PC-3 (cell line): Measurements from ENCODE around the gene KLHL36. TPM values are rescaled to one million over a fixed set of nuclear protein-coding genes. Genes with fewer than 3 reads are reported as not detected.
"Not testable (repeated sequence)": the region's sequence is repeated elsewhere in the genome, so short reads cannot be mapped to it uniquely, and the experiment has no call there.

Experiments used
- ATAC-seq: fragments of 200-7000 bp; cut with Tn5 transposase; 2 replicates; pipeline ENCODE4 v1.9.1; 2020; ENCODE audit warnings: mild to moderate bottlenecking, moderate library complexity
- BruUV-seq: library from RNA; stranded (reverse); fragments of 400-500 nt; replicated peaks from 2 replicates; lab custom pipeline; 2021; lab: Mats Ljungman, UMichigan
- CTCF ChIA-PET: fragments of 300-600 bp; sonication (Branson Sonifier 250); formaldehyde crosslinking; loops from one replicate; lab custom pipeline; 2022; ENCODE audit warnings: antibody characterized with exemption; lab: Charles Lee
- POLR2A ChIA-PET: fragments of 300-600 bp; sonication (Branson Sonifier 250); formaldehyde crosslinking; loops from one replicate; lab custom pipeline; 2022; ENCODE audit warnings: antibody characterized with exemption; ENCODE audit not compliant: unreplicated experiment; lab: Charles Lee
- DNase-seq: peaks from one replicate; pipeline ENCODE4 v3.0.0-alpha.2; 2015
- H2AFZ ChIP-seq: fragments of 300-600 bp; sonication (generic); 2 replicates; pipeline ENCODE4 v1.6.0; 2016; ENCODE audit warnings: antibody characterized with exemption, low read length
- H3F3A ChIP-seq: fragments of 300-600 bp; sonication (generic); one replicate; pipeline ENCODE4 v1.6.0; 2017; ENCODE audit warnings: antibody characterized with exemption, low read length, control low read depth, mild to moderate bottlenecking; ENCODE audit not compliant: unreplicated experiment
- H3K27ac ChIP-seq: fragments of 300-600 bp; sonication (generic); 2 replicates; pipeline ENCODE4 v1.5.1; 2016; ENCODE audit warnings: mild to moderate bottlenecking, low read length
- H3K27me3 ChIP-seq: fragments of 300-600 bp; sonication (generic); 2 replicates; pipeline ENCODE4 v1.6.1; 2016; ENCODE audit warnings: low read length, mixed read lengths
- H3K36me3 ChIP-seq: fragments of 300-600 bp; sonication (generic); 2 replicates; pipeline ENCODE4 v1.6.1; 2016; ENCODE audit warnings: low read depth, mixed run types, low read length, mixed read lengths
- H3K4me1 ChIP-seq: fragments of 300-600 bp; sonication (generic); 2 replicates; pipeline ENCODE4 v1.5.1; 2016; ENCODE audit warnings: low read length; ENCODE audit not compliant: insufficient read depth
- H3K4me2 ChIP-seq: fragments of 300-600 bp; sonication (generic); 2 replicates; pipeline ENCODE4 v1.6.0; 2016; ENCODE audit warnings: low read length
- H3K4me3 ChIP-seq: fragments of 300-600 bp; sonication (generic); 2 replicates; pipeline ENCODE4 v1.5.1; 2016; ENCODE audit warnings: mild to moderate bottlenecking, low read length, mixed read lengths
- H3K79me2 ChIP-seq: fragments of 300-600 bp; sonication (generic); 2 replicates; pipeline ENCODE4 v1.6.1; 2017; ENCODE audit warnings: low read length, mixed read lengths
- H3K9ac ChIP-seq: fragments of 300-600 bp; sonication (generic); 2 replicates; pipeline ENCODE4 v1.6.0; 2016; ENCODE audit warnings: mild to moderate bottlenecking, low read length
- H3K9me2 ChIP-seq: fragments of 300-600 bp; sonication (generic); replicated peaks from 2 replicates; pipeline ENCODE4 v1.6.1; 2016; ENCODE audit warnings: mixed run types, low read length, mixed read lengths
- H3K9me3 ChIP-seq: fragments of 300-600 bp; sonication (generic); 2 replicates; pipeline ENCODE4 v1.6.1; 2016; ENCODE audit warnings: low read length, mixed read lengths
- H4K20me1 ChIP-seq: fragments of 300-600 bp; sonication (generic); 2 replicates; pipeline ENCODE4 v1.6.1; 2016; ENCODE audit warnings: low read length, mixed read lengths
- EZH2 ChIP-seq: fragments of 300-600 bp; sonication (generic); IDR thresholded peaks from one replicate; pipeline ENCODE4 v1.6.1; 2017; ENCODE audit warnings: antibody characterized with exemption, mild to moderate bottlenecking, low read length; ENCODE audit not compliant: unreplicated experiment
- EZH2phosphoT487 ChIP-seq: fragments of 300-600 bp; sonication (generic); IDR thresholded peaks from 2 replicates; pipeline ENCODE4 v1.6.1; 2018; ENCODE audit warnings: mild to moderate bottlenecking, antibody characterized with exemption, low read length, borderline replicate concordance
- intact Hi-C: fragments of 100-400 bp; cut with micrococcal nuclease; formaldehyde crosslinking; loops from 2 replicates; pipeline ENCODE4 v1.9.0; 2023
- total RNA-seq: library from RNA; depleted of rRNA; stranded (reverse); fragments of >200 nt; gene quantifications from 2 replicates; pipeline ENCODE4 v1.2.3, GENCODE V29; 2014
- TF ChIP-seq, protein P1 (sequence below): fragments of 300-600 bp; sonication (generic); conservative IDR thresholded peaks from 2 replicates; pipeline ENCODE4 v1.5.1; 2017; ENCODE audit warnings: antibody characterized with exemption, low read depth, mild to moderate bottlenecking, low read length

Gene KLHL36
- total RNA-seq, 1 experiment from 2014 or later = 33.8 TPM

DNA sequence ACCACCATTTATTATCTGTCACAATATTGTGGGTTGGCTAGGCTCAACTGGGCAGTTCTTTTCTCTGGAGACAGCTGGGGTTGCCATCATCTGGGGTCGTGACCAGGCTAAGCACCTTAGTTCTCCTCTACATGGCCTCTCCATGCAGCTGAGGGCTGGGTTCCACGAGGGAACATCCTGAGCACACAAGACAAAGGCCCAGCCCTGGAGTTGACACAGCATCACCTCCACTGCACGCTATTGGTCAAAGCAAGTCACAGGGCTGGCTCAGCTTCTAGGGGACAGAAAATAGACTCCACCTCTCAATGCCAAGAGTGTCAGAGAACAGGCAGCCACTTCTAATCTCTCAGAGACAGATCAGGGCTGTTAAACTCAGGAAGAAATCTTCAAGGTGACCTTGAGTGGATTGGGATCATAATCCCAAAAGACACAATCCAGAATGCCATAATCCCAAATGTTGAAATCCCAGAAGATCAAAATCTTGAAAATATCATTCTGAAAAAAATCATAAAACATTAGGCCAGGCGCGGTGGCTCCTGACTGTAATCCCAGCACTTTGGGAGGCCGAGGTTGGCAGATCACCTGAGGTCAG is 38.5 kb downstream of the KLHL36 start:
- Histone ChIP-seq H3K27ac (no peak overlapping the region), H3F3A (no peaks in the 10 kb centered on the region), H2AFZ (no peak overlapping the region), H3K4me2 (no peak overlapping the region), H3K36me3 (no peaks in the 10 kb centered on the region), H3K4me1 (peaks cover 4% of the 10 kb centered on the region; the same call in 1 of the 2 replicates), H3K9ac (no peak overlapping the region), H3K4me3 (no peak overlapping the region), H3K9me2 (no peaks in the 10 kb centered on the region), H3K27me3 (no peaks in the 10 kb centered on the region), H3K9me3 (no peaks in the 10 kb centered on the region), H4K20me1 (no peaks in the 10 kb centered on the region), H3K79me2 (no peaks in the 10 kb centered on the region)
- ATAC-seq (no peak), DNase-seq (no peak)
- ChIA-PET POLR2A (no interaction called here), CTCF (no interaction called here)
- TF ChIP-seq EZH2 (no peak), EZH2phosphoT487 (no peak)
- TF ChIP-seq, protein P1, sequence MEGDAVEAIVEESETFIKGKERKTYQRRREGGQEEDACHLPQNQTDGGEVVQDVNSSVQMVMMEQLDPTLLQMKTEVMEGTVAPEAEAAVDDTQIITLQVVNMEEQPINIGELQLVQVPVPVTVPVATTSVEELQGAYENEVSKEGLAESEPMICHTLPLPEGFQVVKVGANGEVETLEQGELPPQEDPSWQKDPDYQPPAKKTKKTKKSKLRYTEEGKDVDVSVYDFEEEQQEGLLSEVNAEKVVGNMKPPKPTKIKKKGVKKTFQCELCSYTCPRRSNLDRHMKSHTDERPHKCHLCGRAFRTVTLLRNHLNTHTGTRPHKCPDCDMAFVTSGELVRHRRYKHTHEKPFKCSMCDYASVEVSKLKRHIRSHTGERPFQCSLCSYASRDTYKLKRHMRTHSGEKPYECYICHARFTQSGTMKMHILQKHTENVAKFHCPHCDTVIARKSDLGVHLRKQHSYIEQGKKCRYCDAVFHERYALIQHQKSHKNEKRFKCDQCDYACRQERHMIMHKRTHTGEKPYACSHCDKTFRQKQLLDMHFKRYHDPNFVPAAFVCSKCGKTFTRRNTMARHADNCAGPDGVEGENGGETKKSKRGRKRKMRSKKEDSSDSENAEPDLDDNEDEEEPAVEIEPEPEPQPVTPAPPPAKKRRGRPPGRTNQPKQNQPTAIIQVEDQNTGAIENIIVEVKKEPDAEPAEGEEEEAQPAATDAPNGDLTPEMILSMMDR = no peak
- no TSS peak for BruUV-seq
- intact Hi-C loops = no loop called here

GRCh38 chr16:84687715-84688114 is 39.4 kb downstream of the KLHL36 start:
- Histone ChIP-seq H2AFZ (no peak overlapping the region), H3K27me3 (no peaks in the 10 kb centered on the region), H3K27ac (no peak overlapping the region), H3K9me3 (no peaks in the 10 kb centered on the region), H3K9ac (no peak overlapping the region), H3K4me2 (no peak overlapping the region), H3K36me3 (no peaks in the 10 kb centered on the region), H3K9me2 (no peaks in the 10 kb centered on the region), H3K4me1 (peaks cover 4% of the 10 kb centered on the region; the same call in 1 of the 2 replicates), H3K4me3 (no peak overlapping the region), H4K20me1 (no peaks in the 10 kb centered on the region), H3K79me2 (no peaks in the 10 kb centered on the region), H3F3A (no peaks in the 10 kb centered on the region)
- ChIA-PET POLR2A (no interaction called here), CTCF (no interaction called here)
- ATAC-seq (no peak), DNase-seq (peak; percentile 18)
- intact Hi-C loops = no loop called here
- BruUV-seq = no TSS peak
- no peak for TF ChIP-seq EZH2phosphoT487
- TF ChIP-seq, protein P1 = no peak
- no peak for TF ChIP-seq EZH2

GRCh38 chr16:84688163-84688562 is 39.9 kb downstream of the KLHL36 start:
- H3K27me3 ChIP-seq, H3K4me1 ChIP-seq, BruUV-seq, H4K20me1 ChIP-seq, H3K4me3 ChIP-seq, H2AFZ ChIP-seq, ATAC-seq, POLR2A ChIA-PET, H3K9me2 ChIP-seq, H3K9me3 ChIP-seq, CTCF ChIA-PET, DNase-seq, H3K4me2 ChIP-seq, intact Hi-C loops, H3K79me2 ChIP-seq, H3F3A ChIP-seq, H3K9ac ChIP-seq, H3K36me3 ChIP-seq, H3K27ac ChIP-seq: not testable (repeated sequence)
